CD4-positive, alpha-beta T cell treated with Interleukin-15 for 1 hour (primary cell): ENCODE data around the gene TACR2.

Source experiments
- DNase-seq: peaks from one replicate; pipeline ENCODE4 v3.0.0-alpha.2; 2020

TACR2 gene

GRCh38 chr10:69417542-69417941, 824 bp upstream of the TACR2 start:
- no peak for DNase-seq

GRCh38 chr10:69415951-69416350, 767 bp downstream of the TACR2 start:
- no peak for DNase-seq

GRCh38 chr10:69415049-69415448, 1.7 kb downstream of the TACR2 start:
- no peak for DNase-seq

GRCh38 chr10:69414036-69415018, 2.4 kb downstream of the TACR2 start:
- no peak for DNase-seq

GRCh38 chr10:69413221-69413865, 3.4 kb downstream of the TACR2 start:
- no peak for DNase-seq

GRCh38 chr10:69412232-69412790, 4.4 kb downstream of the TACR2 start:
- no peak for DNase-seq

GRCh38 chr10:69411476-69411875, 5.2 kb downstream of the TACR2 start:
- no peak for DNase-seq

- DNase-seq = no peak
Measured at GRCh38 chr10:69410487-69410886, 6.2 kb downstream of the TACR2 start.

- peak; percentile 60 for DNase-seq
Measured at GRCh38 chr10:69409968-69410367, 6.8 kb downstream of the TACR2 start.

- no peak for DNase-seq
Measured at GRCh38 chr10:69409176-69409495, 7.6 kb downstream of the TACR2 start.

- peak; percentile 92 for DNase-seq
Measured at GRCh38 chr10:69408318-69409175, 8.2 kb downstream of the TACR2 start.

GRCh38 chr10:69407621-69408301, 9.0 kb downstream of the TACR2 start:
- peak; percentile 36 for DNase-seq

- no peak for DNase-seq
Measured at GRCh38 chr10:69406816-69407580, 9.7 kb downstream of the TACR2 start.

- DNase-seq = no peak
Measured at GRCh38 chr10:69406302-69406811, 10.4 kb downstream of the TACR2 start.

- no peak for DNase-seq
Measured at GRCh38 chr10:69405221-69405620, 11.5 kb downstream of the TACR2 start.

GRCh38 chr10:69404786-69405185, 11.9 kb downstream of the TACR2 start:
- no peak for DNase-seq

GRCh38 chr10:69403519-69403918, 13.2 kb downstream of the TACR2 start:
- no peak for DNase-seq

GRCh38 chr10:69403066-69403465, 13.7 kb downstream of the TACR2 start:
- no peak for DNase-seq

- DNase-seq = no peak
Measured at GRCh38 chr10:69402386-69402785, 14.3 kb downstream of the TACR2 start.

GRCh38 chr10:69401416-69401815, 15.3 kb downstream of the TACR2 start:
- no peak for DNase-seq

- no peak for DNase-seq
Measured at GRCh38 chr10:69400936-69401335, 15.8 kb downstream of the TACR2 start.
